HUES6 (cell line): ENCODE measurements around the gene LRRN3.
"Not testable (repeated sequence)": the region's sequence is repeated elsewhere in the genome, so short reads cannot be mapped to it uniquely, and the experiment has no call there.

Experiments used
- H3K27ac ChIP-seq: 2 replicates; pipeline ENCODE4 v1.7.0; 2013; ENCODE audit warnings: low read depth, mild to moderate bottlenecking, low read length, inconsistent platforms
- H3K27me3 ChIP-seq: 2 replicates; pipeline ENCODE4 v1.6.1; 2013; ENCODE audit warnings: low read length; ENCODE audit not compliant: control insufficient read depth, insufficient read depth
- H3K36me3 ChIP-seq: 2 replicates; pipeline ENCODE4 v1.6.1; 2013; ENCODE audit warnings: low read length; ENCODE audit not compliant: control insufficient read depth, insufficient read depth
- H3K4me1 ChIP-seq: 2 replicates; pipeline ENCODE4 v1.6.1; 2013; ENCODE audit warnings: low read length; ENCODE audit not compliant: control insufficient read depth, insufficient read depth
- H3K4me3 ChIP-seq: 2 replicates; pipeline ENCODE4 v1.5.1; 2013; ENCODE audit warnings: low read depth, low read length
- H3K9ac ChIP-seq: one replicate; pipeline ENCODE4 v1.6.1; 2013; ENCODE audit warnings: mild to moderate bottlenecking, low read length
- H3K9me3 ChIP-seq: 2 replicates; pipeline ENCODE4 v1.6.1; 2013; ENCODE audit warnings: low read depth, low read length; ENCODE audit not compliant: control insufficient read depth, insufficient read depth

LRRN3 gene

DNA sequence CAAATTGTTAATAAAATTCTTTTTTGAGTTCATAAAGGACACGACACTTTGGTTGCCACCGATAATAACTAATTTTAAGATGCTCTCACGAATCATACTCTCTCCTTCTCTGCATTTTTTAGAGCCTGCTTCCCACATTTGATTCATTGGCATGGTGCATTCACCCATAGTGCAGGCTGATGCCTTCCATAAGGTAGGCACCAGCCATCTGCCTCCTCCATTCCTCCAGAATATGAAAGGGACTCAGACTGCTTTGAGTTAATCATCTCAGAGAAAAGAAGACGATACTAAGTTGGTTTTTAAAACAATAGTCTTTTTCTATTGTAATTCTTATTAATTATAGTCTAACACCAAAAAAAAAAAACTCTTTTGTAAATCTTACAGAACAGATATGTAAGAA lies 33.9 kb upstream of the LRRN3 start:
- Histone ChIP-seq H3K27ac (no peak overlapping the region), H3K4me1 (peaks cover 12% of the 10 kb centered on the region; the same call in 1 of the 2 replicates), H3K9ac (no peak overlapping the region), H3K9me3 (peaks cover 6% of the 10 kb centered on the region), H3K27me3 (no peaks in the 10 kb centered on the region), H3K4me3 (no peak overlapping the region), H3K36me3 (no peaks in the 10 kb centered on the region)

DNA sequence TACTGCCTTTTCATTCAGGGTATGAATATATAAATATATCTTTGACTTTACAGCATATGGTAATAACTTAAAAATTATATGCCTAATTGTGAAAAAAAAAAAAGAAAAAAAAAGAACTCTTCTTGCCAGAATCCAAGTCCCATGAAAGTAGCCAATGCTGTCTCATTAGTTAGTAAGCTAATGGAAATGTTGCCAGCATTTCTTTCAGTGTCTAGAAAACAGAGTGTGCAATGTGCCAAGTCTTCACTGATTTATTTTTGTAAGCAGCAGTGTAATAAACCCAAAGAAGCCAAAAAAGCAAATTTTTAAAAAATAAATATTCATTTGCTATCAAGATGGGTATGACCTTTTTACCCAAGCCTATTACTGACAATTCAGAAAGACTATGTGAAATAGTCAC lies 31.1 kb upstream of the LRRN3 start:
- Histone ChIP-seq H3K27ac (no peak overlapping the region), H3K9me3 (peaks cover 34% of the 10 kb centered on the region), H3K9ac (no peak overlapping the region), H3K4me3 (no peak overlapping the region), H3K27me3 (no peaks in the 10 kb centered on the region), H3K36me3 (no peaks in the 10 kb centered on the region), H3K4me1 (no peaks in the 10 kb centered on the region)

DNA sequence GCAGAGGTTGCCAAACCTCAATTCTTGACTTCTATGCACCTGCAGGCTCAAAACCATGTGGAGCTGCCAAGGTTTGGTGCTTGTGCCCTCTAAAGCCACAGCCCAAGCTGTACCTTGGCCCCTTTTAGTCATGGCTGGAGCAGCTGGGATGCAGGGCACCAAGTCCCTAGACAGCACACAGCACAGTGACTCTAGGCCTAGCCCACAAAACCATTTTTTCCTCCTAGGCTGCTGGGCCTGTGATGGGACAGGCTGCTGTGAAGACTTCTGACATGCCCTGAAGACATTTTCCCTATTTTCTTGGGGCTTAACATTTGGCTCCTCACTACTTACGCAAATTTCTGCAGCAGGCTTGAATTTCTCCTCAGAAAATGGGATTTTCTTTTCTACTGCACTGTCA lies 27.8 kb upstream of the LRRN3 start:
- H3K9me3 ChIP-seq: peaks cover 42% of the 10 kb centered on the region
- H3K27ac ChIP-seq: no peak overlapping the region
- H3K4me3 ChIP-seq: no peak overlapping the region
- H3K27me3 ChIP-seq: no peaks in the 10 kb centered on the region
- no peaks in the 10 kb centered on the region for H3K36me3 ChIP-seq
- H3K4me1 ChIP-seq: no peaks in the 10 kb centered on the region
- H3K9ac ChIP-seq: no peak overlapping the region

DNA sequence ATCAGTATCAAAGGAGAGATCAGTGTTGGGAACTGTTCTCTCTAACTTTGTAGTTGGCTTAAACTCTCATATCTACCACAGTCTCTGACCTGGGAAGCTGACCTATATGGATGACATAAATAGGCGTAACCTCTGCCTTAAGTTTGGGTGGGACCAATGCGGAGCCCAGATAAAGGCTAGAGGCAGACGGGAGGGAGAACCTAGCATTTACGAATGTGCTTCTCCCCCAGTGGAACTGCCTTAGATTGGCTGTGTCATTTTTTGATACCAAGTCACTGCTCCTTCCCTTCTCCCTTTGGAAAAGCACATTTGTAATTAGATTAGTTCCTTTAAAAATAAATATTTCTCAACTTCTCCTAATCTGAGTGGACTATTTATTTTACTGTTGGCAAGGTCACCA lies 23.7 kb upstream of the LRRN3 start:
- H3K4me1 ChIP-seq: 0 out of 2 replicates have a peak, but pooled peaks cover 4% of the 10 kb centered on the region
- no peak overlapping the region for H3K9ac ChIP-seq
- no peaks in the 10 kb centered on the region for H3K27me3 ChIP-seq
- no peak overlapping the region for H3K27ac ChIP-seq
- H3K9me3 ChIP-seq: peaks cover 34% of the 10 kb centered on the region
- H3K36me3 ChIP-seq: no peaks in the 10 kb centered on the region
- H3K4me3 ChIP-seq: no peak overlapping the region

DNA sequence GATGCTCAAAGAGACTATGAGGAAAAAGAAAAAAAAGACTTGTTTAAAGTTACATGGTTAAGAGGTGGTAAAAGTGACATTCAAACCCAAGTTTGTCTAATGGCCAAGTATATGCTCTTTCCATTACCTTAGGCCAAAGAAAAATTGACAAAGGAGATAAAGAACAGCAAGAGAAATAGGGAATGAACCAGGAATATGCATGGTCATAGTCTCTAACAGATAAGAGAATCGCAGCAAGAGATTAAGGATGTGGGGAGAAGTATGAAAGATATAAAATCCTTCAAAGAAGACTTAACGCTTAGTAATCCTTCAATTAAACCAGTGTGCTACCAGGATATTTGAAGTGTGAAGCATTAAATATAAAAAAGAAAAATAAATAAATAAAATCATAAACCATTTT lies 23.2 kb upstream of the LRRN3 start:
- Histone ChIP-seq H3K9me3 (peaks cover 30% of the 10 kb centered on the region), H3K27me3 (no peaks in the 10 kb centered on the region), H3K9ac (no peak overlapping the region), H3K4me1 (0 out of 2 replicates have a peak, but pooled peaks cover 8% of the 10 kb centered on the region), H3K4me3 (no peak overlapping the region), H3K36me3 (no peaks in the 10 kb centered on the region), H3K27ac (no peak overlapping the region)

DNA sequence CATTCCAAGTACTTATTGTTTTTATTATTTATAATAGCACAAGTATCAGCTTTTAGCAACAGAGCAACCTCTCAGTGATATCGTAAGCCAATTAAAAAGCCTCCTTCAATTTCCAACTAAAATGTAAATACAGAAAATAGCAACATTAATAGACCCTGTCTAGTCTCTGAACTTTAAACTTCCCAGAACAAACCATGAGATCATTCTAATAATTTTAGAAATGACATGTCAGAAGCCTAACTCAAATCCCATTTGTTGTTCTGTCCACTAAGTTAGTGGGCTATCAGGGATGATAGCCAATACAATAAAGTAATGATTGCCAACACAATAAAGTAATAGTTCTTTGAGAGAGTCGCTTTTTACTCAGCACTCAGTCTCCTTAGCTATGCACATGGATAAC lies 22.3 kb upstream of the LRRN3 start:
- H3K27me3 ChIP-seq: no peaks in the 10 kb centered on the region
- no peak overlapping the region for H3K4me3 ChIP-seq

DNA sequence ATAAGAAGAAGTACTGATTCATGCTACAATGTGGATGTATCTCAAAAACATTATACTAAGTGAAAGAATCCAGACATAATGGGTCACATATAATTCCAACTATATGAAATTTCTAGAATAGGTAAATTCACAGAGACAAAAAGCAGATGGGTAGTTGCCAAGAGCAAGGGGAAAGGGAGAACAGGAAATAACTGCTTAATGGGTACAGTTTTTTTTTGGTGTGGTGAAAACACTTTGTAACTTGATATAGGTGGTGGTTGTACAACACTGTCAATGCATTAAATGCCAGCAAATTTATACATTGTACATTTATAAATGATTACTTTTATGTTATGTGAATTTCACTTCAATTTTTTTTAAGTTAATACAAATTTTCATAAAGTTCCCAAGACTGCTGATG lies 19.4 kb upstream of the LRRN3 start:
- no peak overlapping the region for H3K9ac ChIP-seq
- no peaks in the 10 kb centered on the region for H3K9me3 ChIP-seq
- no peak overlapping the region for H3K27ac ChIP-seq
- peaks cover 20% of the 10 kb centered on the region for H3K4me1 ChIP-seq
- H3K36me3 ChIP-seq: no peaks in the 10 kb centered on the region
- no peak overlapping the region for H3K4me3 ChIP-seq
- H3K27me3 ChIP-seq: no peaks in the 10 kb centered on the region

More for the DNA sequence above, 22.3 kb upstream of the LRRN3 start:
- no peak overlapping the region for H3K9ac ChIP-seq
- 0 out of 2 replicates have a peak, but pooled peaks cover 9% of the 10 kb centered on the region for H3K4me1 ChIP-seq
- no peak overlapping the region for H3K27ac ChIP-seq
- peaks cover 20% of the 10 kb centered on the region for H3K9me3 ChIP-seq
- H3K36me3 ChIP-seq: no peaks in the 10 kb centered on the region

DNA sequence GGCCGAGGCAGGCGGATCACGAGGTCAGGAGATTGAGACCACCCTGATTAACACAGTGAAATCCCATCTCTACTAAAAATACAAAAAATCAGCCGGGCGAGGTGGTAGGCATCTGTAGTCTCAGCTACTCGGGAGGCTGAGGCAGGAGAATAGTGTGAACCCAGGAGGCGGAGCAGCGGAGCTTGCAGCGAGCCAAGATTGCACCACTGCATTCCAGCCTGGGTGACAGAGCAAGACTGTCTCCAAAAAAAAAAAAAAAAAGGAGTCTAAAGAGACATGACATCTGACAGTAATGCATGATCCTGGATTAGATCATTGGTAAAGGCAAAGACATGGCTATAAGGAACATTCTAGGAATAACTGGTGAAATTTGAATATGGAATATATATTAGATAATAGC lies 18.3 kb upstream of the LRRN3 start:
- H3K27ac ChIP-seq, H3K9ac ChIP-seq, H3K4me3 ChIP-seq, H3K27me3 ChIP-seq, H3K36me3 ChIP-seq, H3K9me3 ChIP-seq: not testable (repeated sequence)
- H3K4me1 ChIP-seq: peaks cover 27% of the 10 kb centered on the region

DNA sequence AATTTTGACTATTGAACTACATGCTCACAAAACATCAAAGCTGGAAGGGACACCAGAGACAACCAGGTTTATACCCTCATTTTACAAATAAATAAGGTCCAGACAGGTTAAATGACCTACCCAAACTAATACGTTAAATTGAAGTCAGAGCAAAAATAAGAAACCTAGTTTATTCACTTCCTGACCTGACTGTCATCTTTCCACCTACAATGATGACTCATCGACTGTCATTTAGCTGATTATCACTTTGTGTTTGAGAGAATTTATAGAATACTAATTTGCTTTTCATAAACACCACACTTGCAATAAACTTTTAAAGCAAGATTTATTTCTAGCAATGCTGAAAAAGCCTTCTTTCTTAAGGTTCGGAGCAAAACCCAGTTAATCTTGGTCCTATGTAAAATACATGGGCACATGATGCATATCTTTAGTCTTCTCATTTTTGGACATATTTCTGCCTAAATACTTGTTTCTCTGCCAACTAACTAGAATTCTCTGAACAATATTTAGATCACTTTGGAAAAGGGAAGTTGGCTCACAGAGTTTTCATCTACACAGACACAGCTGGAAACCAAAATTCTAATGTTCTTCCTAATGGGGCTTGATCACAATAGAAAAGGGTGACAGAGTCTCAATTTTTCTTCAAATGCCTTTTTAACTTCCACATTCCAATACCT lies 16.7 kb upstream of the LRRN3 start:
- Histone ChIP-seq H3K9ac (no peak overlapping the region), H3K36me3 (no peaks in the 10 kb centered on the region), H3K27ac (no peak overlapping the region)

DNA sequence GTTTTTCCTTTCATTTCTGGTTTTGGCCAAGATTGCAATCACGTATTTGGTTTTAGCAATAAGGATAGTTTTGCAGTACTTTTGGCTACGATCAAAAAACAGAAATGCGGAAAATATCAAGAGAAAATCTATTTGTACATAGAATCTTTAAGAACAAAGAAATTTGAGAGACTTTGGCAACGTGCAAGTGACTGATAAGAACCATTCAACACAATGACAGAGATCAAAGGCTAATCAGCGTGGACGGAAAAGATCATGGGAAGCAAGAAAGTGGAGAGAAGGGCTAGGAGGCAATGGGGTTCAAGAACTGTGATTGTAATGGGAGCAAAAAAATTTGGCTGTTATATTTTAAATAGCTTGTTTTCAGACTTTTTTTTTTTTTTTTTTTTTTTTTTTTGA lies 16.2 kb upstream of the LRRN3 start:
- Histone ChIP-seq H3K9me3 (no peaks in the 10 kb centered on the region), H3K4me3 (no peak overlapping the region), H3K36me3 (no peaks in the 10 kb centered on the region), H3K27me3 (no peaks in the 10 kb centered on the region), H3K9ac (no peak overlapping the region), H3K27ac (no peak overlapping the region), H3K4me1 (peaks cover 27% of the 10 kb centered on the region)

More for the DNA sequence above, 16.7 kb upstream of the LRRN3 start:
- Histone ChIP-seq H3K9me3 (no peaks in the 10 kb centered on the region), H3K27me3 (no peaks in the 10 kb centered on the region), H3K4me3 (no peak overlapping the region), H3K4me1 (peaks cover 27% of the 10 kb centered on the region)

DNA sequence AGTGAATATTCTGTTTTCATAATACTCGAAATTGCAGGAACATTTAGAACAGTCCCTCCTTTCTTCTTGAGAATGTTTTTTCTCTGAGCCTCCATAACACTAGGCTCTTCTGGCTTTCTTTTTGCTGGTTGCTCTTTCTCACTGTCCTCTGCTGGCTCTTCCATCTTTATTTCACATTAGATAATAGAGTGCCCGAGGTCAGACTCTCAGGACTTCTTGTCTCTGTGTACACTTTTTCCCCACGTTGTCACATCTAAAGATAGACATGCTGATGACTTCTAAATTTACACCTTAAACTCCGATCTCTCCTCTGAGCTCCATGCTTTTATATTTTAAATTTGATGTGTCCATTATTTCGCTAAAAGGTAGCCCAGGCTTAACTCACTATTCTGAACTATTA lies 15.4 kb upstream of the LRRN3 start:
- Histone ChIP-seq H3K4me3 (no peak overlapping the region), H3K4me1 (peaks cover 27% of the 10 kb centered on the region), H3K27ac (no peak overlapping the region), H3K9me3 (no peaks in the 10 kb centered on the region), H3K36me3 (no peaks in the 10 kb centered on the region), H3K9ac (no peak overlapping the region), H3K27me3 (no peaks in the 10 kb centered on the region)
